GM19239 (cell line): ENCODE results near the gene RSPH1.

ENCODE experiments used
- DNase-seq: peaks from one replicate; pipeline ENCODE4 v3.0.0; 2011; ENCODE audit warnings: low spot score; ENCODE audit not compliant: insufficient read length
- FAIRE-seq: peaks from 2 replicates; lab custom pipeline; 2011; peaks lifted over from hg19 to GRCh38; lab: Jason Lieb, UNC

The RSPH1 gene

GRCh38 chr21:42496120-42496838 lies at the start of gene RSPH1:
Gene RSPH1 (minus strand): TSS chr21:42496224. CDS start chr21:42496186, 38 bp downstream.
- FAIRE-seq (peak; percentile 99), DNase-seq (peak; percentile 92)

- DNase-seq (no peak), FAIRE-seq (no peak)
These were observed 49.7 kb upstream of the RSPH1 start for GRCh38 chr21:42545745-42546144.

GRCh38 chr21:42545317-42545716 lies 49.3 kb upstream of the RSPH1 start:
- DNase-seq (no peak), FAIRE-seq (no peak)

GRCh38 chr21:42544544-42544943 lies 48.5 kb upstream of the RSPH1 start:
- no peak for DNase-seq
- FAIRE-seq, result no peak

GRCh38 chr21:42543106-42543847 lies 47.3 kb upstream of the RSPH1 start:
- FAIRE-seq, result no peak

GRCh38 chr21:42542596-42542995 lies 46.6 kb upstream of the RSPH1 start:
- DNase-seq, result no peak
- FAIRE-seq, result no peak

More at GRCh38 chr21:42543106-42543847, 47.3 kb upstream of the RSPH1 start:
- no peak for DNase-seq

GRCh38 chr21:42542196-42542595 lies 46.2 kb upstream of the RSPH1 start:
- FAIRE-seq (no peak), DNase-seq (no peak)

- FAIRE-seq (no peak), DNase-seq (no peak)
These were observed 45.6 kb upstream of the RSPH1 start for GRCh38 chr21:42541618-42542017.

- FAIRE-seq, result no peak
- DNase-seq, result no peak
These were observed 45.1 kb upstream of the RSPH1 start for GRCh38 chr21:42541174-42541573.

GRCh38 chr21:42540396-42540795 lies 44.4 kb upstream of the RSPH1 start:
- DNase-seq (no peak), FAIRE-seq (no peak)

GRCh38 chr21:42539931-42540343 lies 43.9 kb upstream of the RSPH1 start:
- no peak for FAIRE-seq
- DNase-seq, result no peak

- DNase-seq, result no peak
- no peak for FAIRE-seq
These were observed 43.3 kb upstream of the RSPH1 start for GRCh38 chr21:42539342-42539741.

- no peak for FAIRE-seq
- no peak for DNase-seq
These were observed 42.7 kb upstream of the RSPH1 start for GRCh38 chr21:42538479-42539275.

- peak; percentile 67 for FAIRE-seq
- DNase-seq, result no peak
These were observed 41.2 kb upstream of the RSPH1 start for GRCh38 chr21:42537106-42537742.

GRCh38 chr21:42536601-42537000 lies 40.6 kb upstream of the RSPH1 start:
- DNase-seq (no peak), FAIRE-seq (no peak)

GRCh38 chr21:42535602-42536171 lies 39.7 kb upstream of the RSPH1 start:
- FAIRE-seq (peak; percentile 92), DNase-seq (no peak)

GRCh38 chr21:42534421-42535378 lies 38.7 kb upstream of the RSPH1 start:
- DNase-seq (no peak), FAIRE-seq (peak; percentile 90)

- no peak for DNase-seq
- FAIRE-seq, result peak; percentile 72
These were observed 37.9 kb upstream of the RSPH1 start for GRCh38 chr21:42533963-42534355.
